ENCODE measurements around the gene ZCCHC17.

The ZCCHC17 gene

DNA sequence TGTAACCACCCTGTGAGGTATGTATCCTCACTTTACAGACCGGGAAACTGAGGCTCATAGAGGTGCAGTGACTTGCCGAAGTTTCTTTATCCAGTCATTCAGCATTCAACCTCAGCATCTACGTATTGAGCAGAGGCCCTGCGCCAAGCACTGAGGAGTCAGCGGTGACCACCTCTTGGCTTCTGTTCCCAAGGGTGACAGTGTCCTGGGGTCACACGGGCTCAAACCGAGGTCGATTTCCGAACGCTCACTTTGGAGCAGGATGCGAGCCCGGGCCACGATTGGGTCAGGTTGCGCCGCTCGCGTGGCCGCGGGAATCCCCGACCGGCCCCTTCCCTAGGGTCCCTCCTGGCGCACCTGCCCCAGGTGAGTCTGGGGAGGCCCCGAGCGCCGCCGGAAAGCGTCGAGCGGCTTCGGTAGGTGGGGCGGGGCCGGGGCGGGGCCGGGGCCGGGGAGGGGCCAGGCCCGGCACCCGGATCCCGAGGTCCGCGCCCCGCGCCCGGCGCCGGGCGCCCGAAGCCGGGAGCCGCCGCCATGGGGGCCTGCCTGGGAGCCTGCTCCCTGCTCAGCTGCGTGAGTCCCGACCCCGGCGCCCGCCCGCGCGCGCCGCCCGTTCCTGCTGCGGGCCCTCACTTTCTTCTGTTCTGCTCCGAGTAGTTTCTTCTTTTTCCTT is 116.0 kb downstream of the ZCCHC17 start, which contains the start of gene SERINC2:
Gene SERINC2, plus strand, starts transcription at position 482 of the 673 bp plus-strand sequence. Its CDS starts 53 bp downstream, at position 535.
- Histone ChIP-seq H3K27me3 (ENCODE audit: low read depth, low read length) (peaks cover 11% of the 10 kb centered on the region), H3K36me3 (ENCODE audit: control insufficient read depth in 1 of 2, insufficient read depth in 2 of 2, low read length in 2 of 2) (no peaks in the 10 kb centered on the region), H3K27ac (ENCODE audit: low read length) (peak within 1 kb of the TSS; percentile 51), H3K4me3 (ENCODE audit: low read depth in 1 of 2, low read length in 2 of 2) (peak within 1 kb of the TSS; percentile 53 to 66), H3K4me1 (ENCODE audit: control insufficient read depth in 1 of 2, insufficient read depth in 2 of 2, low read length in 2 of 2) (peaks cover 0 to 14% of the 10 kb centered on the region in 2 donors), H3K9me3 (ENCODE audit: control insufficient read depth in 1 of 2, low read length in 2 of 2) (no peaks in the 10 kb centered on the region)

DNA sequence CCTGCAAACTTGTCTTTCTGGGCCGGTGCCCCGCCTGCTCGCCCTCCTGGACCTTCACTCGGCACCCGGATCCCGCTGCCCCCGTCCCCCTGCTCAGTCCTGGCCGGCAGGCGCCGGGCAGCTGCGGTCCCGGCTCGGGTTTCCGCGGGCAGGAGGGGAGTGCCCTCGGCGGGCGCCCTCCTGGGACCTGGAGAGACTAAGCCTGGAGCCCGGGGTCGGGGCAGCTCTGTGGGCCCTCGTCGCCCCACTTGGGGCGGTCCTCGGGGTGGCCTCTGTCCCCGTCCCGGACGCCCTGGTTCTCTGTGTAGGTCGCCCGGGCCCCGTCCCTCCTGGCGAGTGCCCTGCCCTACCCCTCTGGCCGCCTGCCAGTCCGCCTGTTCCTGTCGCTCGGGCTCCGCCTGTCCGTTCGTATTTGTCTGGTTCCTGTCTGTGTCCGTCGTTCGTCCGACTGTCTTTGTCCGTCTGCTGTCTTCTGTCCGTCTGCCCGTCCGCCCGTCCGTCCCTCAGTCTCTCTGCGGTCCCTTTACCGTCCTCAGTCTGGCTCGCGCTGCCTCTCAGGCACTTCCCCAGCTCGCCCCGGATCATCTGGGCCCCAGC is 116.7 kb downstream of the ZCCHC17 start:
- Histone ChIP-seq H3K4me1 (ENCODE audit: control insufficient read depth in 1 of 2, insufficient read depth in 2 of 2, low read length in 2 of 2) (peaks cover 0 to 14% of the 10 kb centered on the region in 2 donors), H3K27ac (ENCODE audit: low read length) (peak overlapping the region; percentile 51), H3K4me3 (ENCODE audit: low read depth in 1 of 2, low read length in 2 of 2) (peak overlapping the region; percentile 53 to 66), H3K36me3 (ENCODE audit: control insufficient read depth in 1 of 2, insufficient read depth in 2 of 2, low read length in 2 of 2) (no peaks in the 10 kb centered on the region), H3K9me3 (ENCODE audit: control insufficient read depth in 1 of 2, low read length in 2 of 2) (no peaks in the 10 kb centered on the region), H3K27me3 (ENCODE audit: low read depth, low read length) (peaks cover 11% of the 10 kb centered on the region)
